OCI-LY3 (cell line): ENCODE measurements around the gene SIPA1.

Experiments
- H2AFZ ChIP-seq: fragments of 200-600, 300-600 bp; shearing (Covaris generic); 2 replicates; pipeline ENCODE4 v1.6.0; 2014; ENCODE audit warnings: antibody characterized with exemption, low read depth, low read length
- H3K27ac ChIP-seq: fragments of 200-600, 300-600 bp; sonication (generic); 2 replicates; pipeline ENCODE4 v1.5.1; 2014; ENCODE audit warnings: mild to moderate bottlenecking, low read length, moderate library complexity, mixed read lengths
- H3K27me3 ChIP-seq: fragments of 200-600, 300-600 bp; sonication (generic); 2 replicates; pipeline ENCODE4 v1.6.1; 2014; ENCODE audit warnings: low read depth, low read length, mixed read lengths
- H3K36me3 ChIP-seq: fragments of 200-600, 300-600 bp; sonication (generic); replicated peaks from 2 replicates; pipeline ENCODE3; 2014; ENCODE audit warnings: low read depth, low read length, mixed read lengths
- H3K4me1 ChIP-seq: fragments of 300-600, 200-600 bp; sonication (generic); 2 replicates; pipeline ENCODE4 v1.6.1; 2014; ENCODE audit warnings: low read length, mixed read lengths
- H3K4me2 ChIP-seq: fragments of 200-600, 300-600 bp; sonication (generic); 2 replicates; pipeline ENCODE4 v1.6.1; 2014; ENCODE audit warnings: low read length, mixed read lengths
- H3K4me3 ChIP-seq: fragments of 300-600, 200-600 bp; sonication (generic); 2 replicates; pipeline ENCODE4 v1.5.1; 2014; ENCODE audit warnings: antibody characterized with exemption, mild to moderate bottlenecking, low read length, moderate library complexity
- H3K79me2 ChIP-seq: fragments of 300-600, 200-600 bp; shearing (Covaris generic); 2 replicates; pipeline ENCODE4 v1.6.1; 2014; ENCODE audit warnings: mild to moderate bottlenecking, low read length, mixed read lengths
- H3K9ac ChIP-seq: fragments of 300-600, 200-600 bp; shearing (Covaris generic); 2 replicates; pipeline ENCODE4 v1.6.0; 2014; ENCODE audit warnings: mild to moderate bottlenecking, low read length, moderate library complexity
- H3K9me3 ChIP-seq: fragments of 200-600, 300-600 bp; shearing (Covaris generic); 2 replicates; pipeline ENCODE4 v1.6.1; 2014; ENCODE audit warnings: low read length, mixed read lengths; ENCODE audit not compliant: insufficient read depth
- H4K20me1 ChIP-seq: fragments of 200-600, 300-600 bp; sonication (generic); 2 replicates; pipeline ENCODE4 v1.6.1; 2016; ENCODE audit warnings: low read length, mixed read lengths; ENCODE audit not compliant: insufficient read depth
- EZH2phosphoT487 ChIP-seq: fragments of 200-600 bp; shearing (Covaris generic); IDR thresholded peaks from 2 replicates; pipeline ENCODE4 v1.6.1; 2018; ENCODE audit warnings: antibody characterized with exemption, mixed run types, low read depth
- TF ChIP-seq, protein P1 (sequence below): fragments of 200-600, 300-600 bp; sonication (generic); IDR thresholded peaks from 2 replicates; pipeline ENCODE4 v1.5.1; 2014; ENCODE audit warnings: antibody characterized with exemption, low read length, low read depth

The SIPA1 gene

DNA sequence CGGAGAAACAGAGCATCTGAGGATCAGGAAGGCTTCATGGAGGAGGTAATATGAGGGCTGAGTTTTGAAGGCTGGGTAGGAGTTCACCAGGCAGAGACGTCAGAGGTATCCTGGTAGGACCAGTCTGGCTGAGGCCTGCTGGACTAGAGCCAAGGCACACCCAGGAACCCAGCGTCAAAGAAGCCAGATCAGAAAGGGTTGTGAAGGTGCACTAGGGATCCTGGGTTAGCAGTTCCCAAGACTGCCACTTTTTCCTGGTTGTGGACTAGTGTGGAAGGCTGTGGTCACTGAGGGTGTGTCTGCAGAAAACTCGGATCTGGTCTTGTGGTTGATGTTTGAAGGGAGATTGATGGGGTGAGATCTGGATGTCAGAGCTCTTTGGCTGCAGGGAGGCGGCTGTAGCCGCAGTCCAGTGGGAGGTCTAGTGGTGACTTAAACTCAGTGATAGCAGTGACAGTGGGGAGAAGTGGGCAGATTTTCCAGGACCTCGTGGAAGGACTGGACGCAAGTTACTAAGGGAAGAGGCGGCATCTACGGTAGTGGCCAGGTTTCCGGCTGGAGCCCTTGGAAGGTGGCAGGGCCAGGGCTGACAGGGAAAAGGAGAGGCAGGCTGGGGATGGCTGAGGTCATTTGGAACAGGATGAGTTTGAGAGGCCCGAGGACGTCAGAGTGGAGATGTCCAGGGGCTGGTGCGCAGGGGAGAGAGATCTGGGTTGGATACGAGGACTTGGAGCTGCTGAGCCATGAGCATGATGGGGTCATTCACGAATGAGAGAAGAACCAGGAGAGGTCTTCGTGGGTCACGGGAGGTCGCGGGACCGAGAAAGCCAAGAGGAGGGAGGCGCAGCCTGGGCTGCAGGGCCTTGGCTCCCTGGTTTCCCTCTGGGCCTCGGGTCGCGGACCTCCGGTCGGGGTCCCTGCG is 13.9 kb downstream of the SIPA1 start:
- Histone ChIP-seq H3K9me3 (no peaks in the 10 kb centered on the region), H3K27ac (peak overlapping the region; percentile 80), H3K4me3 (peak overlapping the region; percentile 79), H3K4me2 (peak overlapping the region; percentile 84), H4K20me1 (peaks cover 6% of the 10 kb centered on the region), H3K36me3 (peaks cover 57% of the 10 kb centered on the region), H3K4me1 (peaks cover 15% of the 10 kb centered on the region), H3K79me2 (no peaks in the 10 kb centered on the region), H3K27me3 (no peaks in the 10 kb centered on the region), H3K9ac (peak overlapping the region; percentile 82), H2AFZ (no peak overlapping the region)
- TF ChIP-seq EZH2phosphoT487, result no peak
- TF ChIP-seq, protein P1, sequence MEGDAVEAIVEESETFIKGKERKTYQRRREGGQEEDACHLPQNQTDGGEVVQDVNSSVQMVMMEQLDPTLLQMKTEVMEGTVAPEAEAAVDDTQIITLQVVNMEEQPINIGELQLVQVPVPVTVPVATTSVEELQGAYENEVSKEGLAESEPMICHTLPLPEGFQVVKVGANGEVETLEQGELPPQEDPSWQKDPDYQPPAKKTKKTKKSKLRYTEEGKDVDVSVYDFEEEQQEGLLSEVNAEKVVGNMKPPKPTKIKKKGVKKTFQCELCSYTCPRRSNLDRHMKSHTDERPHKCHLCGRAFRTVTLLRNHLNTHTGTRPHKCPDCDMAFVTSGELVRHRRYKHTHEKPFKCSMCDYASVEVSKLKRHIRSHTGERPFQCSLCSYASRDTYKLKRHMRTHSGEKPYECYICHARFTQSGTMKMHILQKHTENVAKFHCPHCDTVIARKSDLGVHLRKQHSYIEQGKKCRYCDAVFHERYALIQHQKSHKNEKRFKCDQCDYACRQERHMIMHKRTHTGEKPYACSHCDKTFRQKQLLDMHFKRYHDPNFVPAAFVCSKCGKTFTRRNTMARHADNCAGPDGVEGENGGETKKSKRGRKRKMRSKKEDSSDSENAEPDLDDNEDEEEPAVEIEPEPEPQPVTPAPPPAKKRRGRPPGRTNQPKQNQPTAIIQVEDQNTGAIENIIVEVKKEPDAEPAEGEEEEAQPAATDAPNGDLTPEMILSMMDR, result no peak

DNA sequence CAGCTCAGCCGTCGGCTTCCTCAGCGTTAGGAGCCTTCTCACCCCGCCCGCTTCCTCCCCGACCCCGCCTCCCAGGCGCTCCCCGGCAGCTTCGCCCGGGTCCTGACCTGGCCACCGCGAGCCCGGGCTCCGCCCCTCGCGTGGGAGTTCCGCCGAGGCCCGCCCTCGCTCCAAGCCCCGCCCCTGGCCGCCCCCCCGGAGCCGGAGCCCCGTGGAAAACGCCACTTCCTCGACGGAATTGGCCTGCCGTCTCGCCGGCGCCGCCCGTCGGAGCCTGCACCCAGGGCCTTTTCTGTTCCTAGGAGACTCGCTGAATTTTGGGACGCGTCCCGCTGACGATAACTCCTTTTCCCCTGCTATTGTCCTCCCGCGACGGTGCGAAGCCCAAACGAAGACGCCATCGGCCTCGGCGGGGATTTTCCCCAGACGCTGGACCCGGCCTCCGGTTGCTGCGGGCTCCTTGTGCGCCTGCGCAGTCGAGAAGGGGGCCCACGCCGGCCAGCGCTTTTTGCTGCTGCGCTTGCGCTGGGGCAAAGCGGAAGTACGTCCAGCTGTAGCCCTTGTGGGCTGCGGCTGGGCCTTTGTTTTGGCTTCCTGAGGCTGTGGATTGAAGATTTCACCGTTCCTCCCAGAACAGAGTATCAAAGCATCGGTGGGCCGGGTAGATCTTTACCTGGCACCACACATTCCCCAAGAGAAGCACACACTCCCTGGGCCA is 14.8 kb downstream of the SIPA1 start:
- H3K4me3 ChIP-seq, result peak overlapping the region; percentile 79
- H3K27me3 ChIP-seq, result no peaks in the 10 kb centered on the region

DNA sequence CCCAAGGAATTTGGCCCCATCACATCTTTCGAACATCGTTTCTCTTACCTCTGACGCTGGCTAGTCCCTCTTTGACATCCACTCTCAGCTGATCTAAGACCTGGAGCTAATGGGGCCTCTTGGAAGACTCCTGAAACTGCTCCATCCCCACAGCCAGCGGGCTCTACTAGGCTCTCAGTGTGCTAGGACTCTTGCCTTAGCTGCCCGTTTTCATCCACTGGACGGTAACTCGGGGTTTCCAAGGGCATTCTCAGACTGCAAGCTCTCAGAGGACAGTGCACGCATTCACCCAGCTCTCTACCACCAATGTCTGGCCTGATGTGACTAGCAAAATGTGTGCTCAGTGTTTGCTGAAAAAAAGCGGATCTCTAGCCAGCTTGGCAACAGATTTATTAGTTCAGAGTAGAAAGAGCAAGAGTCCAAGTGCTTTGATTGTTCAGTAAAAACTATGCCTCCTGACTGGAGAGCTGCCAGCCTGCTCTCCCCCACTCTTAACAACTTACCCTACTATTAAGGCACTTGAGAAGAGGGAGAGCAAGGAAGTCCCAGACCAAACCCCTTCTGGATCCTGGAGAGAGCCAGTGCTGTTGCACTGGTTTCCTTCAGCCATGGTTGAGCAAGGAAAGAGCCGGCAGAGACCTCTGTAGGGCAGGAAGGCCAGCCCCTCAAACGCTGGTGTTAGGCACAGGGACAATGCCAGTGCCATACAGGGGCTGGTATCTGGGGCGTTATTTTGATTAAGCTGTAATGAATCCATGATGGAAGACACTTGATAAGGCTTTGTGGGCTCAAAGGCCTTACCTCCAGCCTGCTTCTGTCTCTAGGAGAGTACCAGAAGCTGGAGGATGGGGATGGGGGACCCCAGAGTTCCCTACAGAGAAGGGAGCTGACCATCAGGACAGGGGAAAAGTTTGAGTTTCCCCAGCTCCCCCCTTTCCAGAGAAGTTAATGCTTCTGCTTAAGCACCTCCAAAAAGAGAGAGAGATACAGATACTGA is 15.6 kb downstream of the SIPA1 start:
- Histone ChIP-seq H3K9me3 (no peaks in the 10 kb centered on the region), H3K36me3 (peaks cover 68% of the 10 kb centered on the region), H3K9ac (peak overlapping the region; percentile 82), H3K4me1 (peaks cover 15% of the 10 kb centered on the region), H3K27me3 (no peaks in the 10 kb centered on the region), H3K79me2 (no peaks in the 10 kb centered on the region), H3K4me2 (peak overlapping the region; percentile 84), H3K4me3 (peak overlapping the region; percentile 79), H3K27ac (peak overlapping the region; percentile 80), H2AFZ (no peak overlapping the region), H4K20me1 (peaks cover 6% of the 10 kb centered on the region)
- no peak for TF ChIP-seq EZH2phosphoT487
- TF ChIP-seq, protein P1, result no peak

More for the DNA sequence above, 14.8 kb downstream of the SIPA1 start:
- TF ChIP-seq, protein P1, result no peak
- H3K27ac ChIP-seq, result peak overlapping the region; percentile 80
- H3K9ac ChIP-seq, result peak overlapping the region; percentile 82
- H3K36me3 ChIP-seq, result peaks cover 63% of the 10 kb centered on the region
- no peak overlapping the region; the same call in 1 of the 2 replicates for H2AFZ ChIP-seq
- no peaks in the 10 kb centered on the region for H3K9me3 ChIP-seq
- peaks cover 6% of the 10 kb centered on the region for H4K20me1 ChIP-seq
- H3K79me2 ChIP-seq, result no peaks in the 10 kb centered on the region
- H3K4me2 ChIP-seq, result peak overlapping the region; percentile 84
- peaks cover 15% of the 10 kb centered on the region for H3K4me1 ChIP-seq
